GM23338 (cell line): ENCODE measurements around the gene GSTT2B. TPM values are rescaled to one million over a fixed set of nuclear protein-coding genes. Genes with fewer than 3 reads are reported as not detected.

Source experiments
- ATAC-seq: fragments of 200-7000 bp; cut with Tn5 transposase; 3 replicates; pipeline ENCODE4 v1.9.1; 2020
- DNase-seq: peaks from one replicate; pipeline ENCODE4 v3.0.0-alpha.2; 2015; ENCODE audit warnings: low spot score
- H2AFZ ChIP-seq: fragments of 200-600 bp; sonication (generic); 2 replicates; pipeline ENCODE4 v1.8.0; 2016; ENCODE audit warnings: antibody characterized with exemption, mild to moderate bottlenecking, moderate library complexity
- H3F3A ChIP-seq: fragments of 200-600 bp; sonication (generic); replicated peaks from 2 replicates; pipeline ENCODE4 v1.8.0; 2017; ENCODE audit warnings: antibody characterized with exemption, mixed run types, low read depth
- H3K27ac ChIP-seq: fragments of 200-600 bp; sonication (generic); 2 replicates; pipeline ENCODE4 v1.6.1; 2016; ENCODE audit warnings: low read depth
- H3K27me3 ChIP-seq: fragments of 200-600 bp; sonication (generic); 2 replicates; pipeline ENCODE4 v1.8.0; 2016; ENCODE audit warnings: mild to moderate bottlenecking, mixed run types, moderate library complexity; ENCODE audit not compliant: insufficient read depth
- H3K36me3 ChIP-seq: fragments of 200-600 bp; sonication (generic); 2 replicates; pipeline ENCODE4 v1.8.0; 2016; ENCODE audit warnings: mild to moderate bottlenecking; ENCODE audit not compliant: insufficient read depth
- H3K4me1 ChIP-seq: fragments of 200-600 bp; sonication (generic); 2 replicates; pipeline ENCODE4 v1.8.0; 2016; ENCODE audit warnings: mild to moderate bottlenecking, moderate library complexity; ENCODE audit not compliant: insufficient read depth
- H3K4me2 ChIP-seq: fragments of 200-600 bp; sonication (generic); 2 replicates; pipeline ENCODE4 v1.7.1; 2017; ENCODE audit warnings: mixed run types
- H3K4me3 ChIP-seq: fragments of 200-600 bp; sonication (generic); 2 replicates; pipeline ENCODE4 v1.6.1; 2016; ENCODE audit warnings: mixed run types
- H3K79me2 ChIP-seq: fragments of 200-600 bp; sonication (generic); replicated peaks from 2 replicates; pipeline ENCODE4 v1.8.0; 2017; ENCODE audit warnings: mild to moderate bottlenecking; ENCODE audit not compliant: insufficient read depth
- H3K9me2 ChIP-seq: fragments of 200-600 bp; sonication (generic); 2 replicates; pipeline ENCODE4 v1.8.0; 2017; ENCODE audit not compliant: insufficient read depth
- H4K20me1 ChIP-seq: fragments of 200-600 bp; sonication (generic); replicated peaks from 2 replicates; pipeline ENCODE4 v1.8.0; 2017; ENCODE audit warnings: mild to moderate bottlenecking; ENCODE audit not compliant: insufficient read depth
- H3K27ac Mint-ChIP-seq: 2 replicates; pipeline ENCODE4 v1.8.0; 2020; ENCODE audit warnings: inconsistent platforms, mild to moderate bottlenecking, moderate library complexity, mixed read lengths
- H3K27me3 Mint-ChIP-seq: 3 replicates; pipeline ENCODE4 v1.8.0; 2022; ENCODE audit warnings: low read depth, mild to moderate bottlenecking, moderate library complexity, mixed read lengths, inconsistent platforms; ENCODE audit not compliant: insufficient read depth, poor library complexity
- H3K36me3 Mint-ChIP-seq: 3 replicates; pipeline ENCODE4 v1.8.0; 2021; ENCODE audit warnings: low read depth, mild to moderate bottlenecking, inconsistent platforms, moderate library complexity, mixed read lengths
- H3K4me1 Mint-ChIP-seq: 3 replicates; pipeline ENCODE4 v1.8.0; 2020; ENCODE audit warnings: mild to moderate bottlenecking, inconsistent platforms, mixed read lengths
- H3K4me3 Mint-ChIP-seq: 3 replicates; pipeline ENCODE4 v1.8.0; 2021; ENCODE audit warnings: moderate library complexity, mild to moderate bottlenecking, inconsistent platforms, mixed read lengths
- H3K9me3 Mint-ChIP-seq: 3 replicates; pipeline ENCODE4 v1.8.0; 2020; ENCODE audit warnings: moderate library complexity, mild to moderate bottlenecking, inconsistent platforms, mixed read lengths
- EZH2 ChIP-seq: fragments of 200-600 bp; sonication (generic); IDR thresholded peaks from one replicate; pipeline ENCODE4 v1.8.0; 2017; ENCODE audit warnings: antibody characterized with exemption, mild to moderate bottlenecking, low read depth; ENCODE audit not compliant: unreplicated experiment
- EZH2phosphoT487 ChIP-seq: fragments of 200-600 bp; sonication (generic); IDR thresholded peaks from one replicate; pipeline ENCODE4 v1.8.1; 2018; ENCODE audit warnings: antibody characterized with exemption; ENCODE audit not compliant: unreplicated experiment
- JUNB ChIP-seq: IDR thresholded peaks from one replicate; pipeline ENCODE4 v1.6.1; 2016; ENCODE audit warnings: antibody characterized with exemption; ENCODE audit not compliant: unreplicated experiment
- NANOG ChIP-seq: IDR thresholded peaks from 2 replicates; pipeline ENCODE4 v1.6.1; 2016; ENCODE audit warnings: antibody characterized with exemption, borderline replicate concordance
- STAT1 ChIP-seq: IDR thresholded peaks from one replicate; pipeline ENCODE4 v1.6.1; 2016; ENCODE audit warnings: antibody characterized with exemption; ENCODE audit not compliant: unreplicated experiment
- ZNF114 ChIP-seq: fragments of 250-450 bp; sonication (Bioruptor Pico); IDR thresholded peaks from 2 replicates; pipeline ENCODE4 v1.5.0; 2020; ENCODE audit warnings: mild to moderate bottlenecking, moderate library complexity
- ZNF331 ChIP-seq: fragments of 250-450 bp; sonication (Bioruptor Pico); IDR thresholded peaks from 2 replicates; pipeline ENCODE4 v1.5.0; 2020; ENCODE audit warnings: low read depth, mild to moderate bottlenecking, moderate library complexity
- polyA plus RNA-seq: library from polyadenylated mRNA; unstranded; fragments of >200 nt; fragmentation: Nextera tagmentation; extraction: Ambion mirVana; gene quantifications from 2 replicates; pipeline ENCODE4 v1.2.1, GENCODE V29; 2016
- total RNA-seq: library from RNA; depleted of rRNA; stranded (reverse); fragments of >200 nt; shearing (Covaris generic); gene quantifications from 2 replicates; pipeline ENCODE4 v1.2.3, GENCODE V29; 2014
- TF ChIP-seq, protein P1 (sequence below): IDR thresholded peaks from 2 replicates; pipeline ENCODE4 v1.6.1; 2016; ENCODE audit warnings: antibody characterized with exemption
- TF ChIP-seq, protein P2 (sequence below): fragments of 250-450 bp; sonication (Bioruptor Pico); IDR thresholded peaks from 2 replicates; pipeline ENCODE4 v1.5.0; 2020; ENCODE audit warnings: mild to moderate bottlenecking, moderate library complexity
- TF ChIP-seq, protein P3 (sequence below): IDR thresholded peaks from one replicate; pipeline ENCODE4 v1.6.1; 2018; ENCODE audit warnings: antibody characterized with exemption; ENCODE audit not compliant: unreplicated experiment

Gene GSTT2B
- total and polyA plus RNA-seq, 2 experiments from 2014 or later, result 5.7 to 17.2 TPM

DNA sequence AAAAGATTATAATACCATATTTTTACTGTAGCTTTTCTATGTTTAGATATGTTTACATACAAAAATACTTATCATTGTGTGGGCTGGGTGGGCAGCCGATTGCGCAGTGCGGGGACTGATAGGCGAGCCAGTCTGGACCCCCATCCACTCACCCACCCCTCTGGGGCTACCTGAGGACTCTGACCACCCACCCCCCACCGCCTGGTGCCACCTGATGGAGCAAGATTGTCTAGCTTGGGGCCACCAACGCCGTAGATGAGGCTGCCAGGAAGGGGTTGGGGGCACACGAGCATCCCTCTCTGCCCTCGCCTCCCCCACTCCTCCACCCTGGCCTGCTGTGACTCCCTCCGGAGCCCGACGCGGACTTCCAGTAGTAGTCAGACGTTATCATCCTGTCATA, 34.4 kb downstream of the GSTT2B start:
- DNase-seq, result no peak
- no peak overlapping the region for H3K27ac Mint-ChIP-seq
- H3K4me1 Mint-ChIP-seq, result no peaks in the 10 kb centered on the region
- Histone ChIP-seq H3K27me3 (no peaks in the 10 kb centered on the region), H3K79me2 (no peaks in the 10 kb centered on the region), H3F3A (no peaks in the 10 kb centered on the region), H3K4me1 (no peaks in the 10 kb centered on the region), H2AFZ (no peak overlapping the region), H3K9me2 (no peaks in the 10 kb centered on the region), H3K27ac (no peak overlapping the region), H3K4me2 (no peak overlapping the region), H4K20me1 (peaks cover 3% of the 10 kb centered on the region; the same call in 1 of the 2 replicates), H3K4me3 (no peak overlapping the region), H3K36me3 (peaks cover 15% of the 10 kb centered on the region)
- H3K36me3 Mint-ChIP-seq, result peaks cover 67% of the 10 kb centered on the region
- peaks cover 3% of the 10 kb centered on the region for H3K27me3 Mint-ChIP-seq
- no peak for ATAC-seq
- peaks cover 45% of the 10 kb centered on the region for H3K9me3 Mint-ChIP-seq
- TF ChIP-seq, protein P1, sequence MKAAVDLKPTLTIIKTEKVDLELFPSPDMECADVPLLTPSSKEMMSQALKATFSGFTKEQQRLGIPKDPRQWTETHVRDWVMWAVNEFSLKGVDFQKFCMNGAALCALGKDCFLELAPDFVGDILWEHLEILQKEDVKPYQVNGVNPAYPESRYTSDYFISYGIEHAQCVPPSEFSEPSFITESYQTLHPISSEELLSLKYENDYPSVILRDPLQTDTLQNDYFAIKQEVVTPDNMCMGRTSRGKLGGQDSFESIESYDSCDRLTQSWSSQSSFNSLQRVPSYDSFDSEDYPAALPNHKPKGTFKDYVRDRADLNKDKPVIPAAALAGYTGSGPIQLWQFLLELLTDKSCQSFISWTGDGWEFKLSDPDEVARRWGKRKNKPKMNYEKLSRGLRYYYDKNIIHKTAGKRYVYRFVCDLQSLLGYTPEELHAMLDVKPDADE, result no peak
- no peak for TF ChIP-seq JUNB
- TF ChIP-seq, protein P2, sequence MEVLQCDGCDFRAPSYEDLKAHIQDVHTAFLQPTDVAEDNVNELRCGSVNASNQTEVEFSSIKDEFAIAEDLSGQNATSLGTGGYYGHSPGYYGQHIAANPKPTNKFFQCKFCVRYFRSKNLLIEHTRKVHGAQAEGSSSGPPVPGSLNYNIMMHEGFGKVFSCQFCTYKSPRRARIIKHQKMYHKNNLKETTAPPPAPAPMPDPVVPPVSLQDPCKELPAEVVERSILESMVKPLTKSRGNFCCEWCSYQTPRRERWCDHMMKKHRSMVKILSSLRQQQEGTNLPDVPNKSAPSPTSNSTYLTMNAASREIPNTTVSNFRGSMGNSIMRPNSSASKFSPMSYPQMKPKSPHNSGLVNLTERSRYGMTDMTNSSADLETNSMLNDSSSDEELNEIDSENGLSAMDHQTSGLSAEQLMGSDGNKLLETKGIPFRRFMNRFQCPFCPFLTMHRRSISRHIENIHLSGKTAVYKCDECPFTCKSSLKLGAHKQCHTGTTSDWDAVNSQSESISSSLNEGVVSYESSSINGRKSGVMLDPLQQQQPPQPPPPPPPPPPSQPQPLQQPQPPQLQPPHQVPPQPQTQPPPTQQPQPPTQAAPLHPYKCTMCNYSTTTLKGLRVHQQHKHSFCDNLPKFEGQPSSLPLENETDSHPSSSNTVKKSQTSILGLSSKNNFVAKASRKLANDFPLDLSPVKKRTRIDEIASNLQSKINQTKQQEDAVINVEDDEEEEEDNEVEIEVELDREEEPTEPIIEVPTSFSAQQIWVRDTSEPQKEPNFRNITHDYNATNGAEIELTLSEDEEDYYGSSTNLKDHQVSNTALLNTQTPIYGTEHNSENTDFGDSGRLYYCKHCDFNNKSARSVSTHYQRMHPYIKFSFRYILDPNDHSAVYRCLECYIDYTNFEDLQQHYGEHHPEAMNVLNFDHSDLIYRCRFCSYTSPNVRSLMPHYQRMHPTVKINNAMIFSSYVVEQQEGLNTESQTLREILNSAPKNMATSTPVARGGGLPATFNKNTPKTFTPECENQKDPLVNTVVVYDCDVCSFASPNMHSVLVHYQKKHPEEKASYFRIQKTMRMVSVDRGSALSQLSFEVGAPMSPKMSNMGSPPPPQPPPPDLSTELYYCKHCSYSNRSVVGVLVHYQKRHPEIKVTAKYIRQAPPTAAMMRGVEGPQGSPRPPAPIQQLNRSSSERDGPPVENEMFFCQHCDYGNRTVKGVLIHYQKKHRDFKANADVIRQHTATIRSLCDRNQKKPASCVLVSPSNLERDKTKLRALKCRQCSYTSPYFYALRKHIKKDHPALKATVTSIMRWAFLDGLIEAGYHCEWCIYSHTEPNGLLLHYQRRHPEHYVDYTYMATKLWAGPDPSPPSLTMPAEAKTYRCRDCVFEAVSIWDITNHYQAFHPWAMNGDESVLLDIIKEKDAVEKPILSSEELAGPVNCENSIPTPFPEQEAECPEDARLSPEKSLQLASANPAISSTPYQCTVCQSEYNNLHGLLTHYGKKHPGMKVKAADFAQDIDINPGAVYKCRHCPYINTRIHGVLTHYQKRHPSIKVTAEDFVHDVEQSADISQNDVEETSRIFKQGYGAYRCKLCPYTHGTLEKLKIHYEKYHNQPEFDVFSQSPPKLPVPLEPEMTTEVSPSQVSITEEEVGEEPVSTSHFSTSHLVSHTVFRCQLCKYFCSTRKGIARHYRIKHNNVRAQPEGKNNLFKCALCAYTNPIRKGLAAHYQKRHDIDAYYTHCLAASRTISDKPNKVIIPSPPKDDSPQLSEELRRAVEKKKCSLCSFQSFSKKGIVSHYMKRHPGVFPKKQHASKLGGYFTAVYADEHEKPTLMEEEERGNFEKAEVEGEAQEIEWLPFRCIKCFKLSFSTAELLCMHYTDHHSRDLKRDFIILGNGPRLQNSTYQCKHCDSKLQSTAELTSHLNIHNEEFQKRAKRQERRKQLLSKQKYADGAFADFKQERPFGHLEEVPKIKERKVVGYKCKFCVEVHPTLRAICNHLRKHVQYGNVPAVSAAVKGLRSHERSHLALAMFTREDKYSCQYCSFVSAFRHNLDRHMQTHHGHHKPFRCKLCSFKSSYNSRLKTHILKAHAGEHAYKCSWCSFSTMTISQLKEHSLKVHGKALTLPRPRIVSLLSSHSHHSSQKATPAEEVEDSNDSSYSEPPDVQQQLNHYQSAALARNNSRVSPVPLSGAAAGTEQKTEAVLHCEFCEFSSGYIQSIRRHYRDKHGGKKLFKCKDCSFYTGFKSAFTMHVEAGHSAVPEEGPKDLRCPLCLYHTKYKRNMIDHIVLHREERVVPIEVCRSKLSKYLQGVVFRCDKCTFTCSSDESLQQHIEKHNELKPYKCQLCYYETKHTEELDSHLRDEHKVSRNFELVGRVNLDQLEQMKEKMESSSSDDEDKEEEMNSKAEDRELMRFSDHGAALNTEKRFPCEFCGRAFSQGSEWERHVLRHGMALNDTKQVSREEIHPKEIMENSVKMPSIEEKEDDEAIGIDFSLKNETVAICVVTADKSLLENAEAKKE (CRISPR knock-in tag), result no peak
- TF ChIP-seq, protein P3, sequence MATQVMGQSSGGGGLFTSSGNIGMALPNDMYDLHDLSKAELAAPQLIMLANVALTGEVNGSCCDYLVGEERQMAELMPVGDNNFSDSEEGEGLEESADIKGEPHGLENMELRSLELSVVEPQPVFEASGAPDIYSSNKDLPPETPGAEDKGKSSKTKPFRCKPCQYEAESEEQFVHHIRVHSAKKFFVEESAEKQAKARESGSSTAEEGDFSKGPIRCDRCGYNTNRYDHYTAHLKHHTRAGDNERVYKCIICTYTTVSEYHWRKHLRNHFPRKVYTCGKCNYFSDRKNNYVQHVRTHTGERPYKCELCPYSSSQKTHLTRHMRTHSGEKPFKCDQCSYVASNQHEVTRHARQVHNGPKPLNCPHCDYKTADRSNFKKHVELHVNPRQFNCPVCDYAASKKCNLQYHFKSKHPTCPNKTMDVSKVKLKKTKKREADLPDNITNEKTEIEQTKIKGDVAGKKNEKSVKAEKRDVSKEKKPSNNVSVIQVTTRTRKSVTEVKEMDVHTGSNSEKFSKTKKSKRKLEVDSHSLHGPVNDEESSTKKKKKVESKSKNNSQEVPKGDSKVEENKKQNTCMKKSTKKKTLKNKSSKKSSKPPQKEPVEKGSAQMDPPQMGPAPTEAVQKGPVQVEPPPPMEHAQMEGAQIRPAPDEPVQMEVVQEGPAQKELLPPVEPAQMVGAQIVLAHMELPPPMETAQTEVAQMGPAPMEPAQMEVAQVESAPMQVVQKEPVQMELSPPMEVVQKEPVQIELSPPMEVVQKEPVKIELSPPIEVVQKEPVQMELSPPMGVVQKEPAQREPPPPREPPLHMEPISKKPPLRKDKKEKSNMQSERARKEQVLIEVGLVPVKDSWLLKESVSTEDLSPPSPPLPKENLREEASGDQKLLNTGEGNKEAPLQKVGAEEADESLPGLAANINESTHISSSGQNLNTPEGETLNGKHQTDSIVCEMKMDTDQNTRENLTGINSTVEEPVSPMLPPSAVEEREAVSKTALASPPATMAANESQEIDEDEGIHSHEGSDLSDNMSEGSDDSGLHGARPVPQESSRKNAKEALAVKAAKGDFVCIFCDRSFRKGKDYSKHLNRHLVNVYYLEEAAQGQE, result no peak
- TF ChIP-seq ZNF331 (CRISPR knock-in tag), result no peak
- TF ChIP-seq EZH2, result no peak
- no peak for TF ChIP-seq EZH2phosphoT487
- TF ChIP-seq ZNF114 (CRISPR knock-in tag), result no peak
- no peak for TF ChIP-seq NANOG
- no peak for TF ChIP-seq STAT1
- H3K4me3 Mint-ChIP-seq, result no peak overlapping the region
